Karpas-422 (cell line): ENCODE measurements around the gene PARP11. TPM values are rescaled to one million over a fixed set of nuclear protein-coding genes. Genes with fewer than 3 reads are reported as not detected.

ENCODE experiments used
- DNase-seq: peaks from one replicate; pipeline ENCODE4 v3.0.0-alpha.2; 2015
- H2AFZ ChIP-seq: fragments of 200-600 bp; sonication (generic); 2 replicates; pipeline ENCODE4 v1.6.1; 2014; ENCODE audit warnings: antibody characterized with exemption, low read length, mixed read lengths
- H3K27ac ChIP-seq: fragments of 200-600 bp; sonication (generic); 2 replicates; pipeline ENCODE4 v1.5.1; 2014; ENCODE audit warnings: mild to moderate bottlenecking, low read length, moderate library complexity
- H3K27me3 ChIP-seq: fragments of 200-600 bp; sonication (generic); 2 replicates; pipeline ENCODE4 v1.6.1; 2014; ENCODE audit warnings: low read length, mixed read lengths
- H3K36me3 ChIP-seq: fragments of 200-600 bp; sonication (generic); 2 replicates; pipeline ENCODE4 v1.6.1; 2014; ENCODE audit warnings: low read length, mixed read lengths; ENCODE audit not compliant: insufficient read depth
- H3K4me1 ChIP-seq: fragments of 200-600 bp; sonication (generic); 2 replicates; pipeline ENCODE4 v1.6.1; 2014; ENCODE audit warnings: mild to moderate bottlenecking, low read length, mixed read lengths
- H3K4me2 ChIP-seq: fragments of 200-600 bp; sonication (generic); 2 replicates; pipeline ENCODE4 v1.6.1; 2014; ENCODE audit warnings: low read length, low read depth, mild to moderate bottlenecking; ENCODE audit not compliant: poor library complexity, severe bottlenecking
- H3K4me3 ChIP-seq: fragments of 200-600 bp; sonication (generic); 2 replicates; pipeline ENCODE4 v1.5.1; 2014; ENCODE audit warnings: mild to moderate bottlenecking, antibody characterized with exemption, low read length, mixed read lengths
- H3K79me2 ChIP-seq: fragments of 200-600 bp; sonication (generic); 2 replicates; pipeline ENCODE4 v1.6.1; 2014; ENCODE audit warnings: mild to moderate bottlenecking, low read length, mixed read lengths
- H3K9ac ChIP-seq: fragments of 200-600 bp; sonication (generic); 2 replicates; pipeline ENCODE4 v1.6.0; 2014; ENCODE audit warnings: low read length
- H3K9me2 ChIP-seq: fragments of 200-600 bp; sonication (generic), shearing (Covaris generic); replicated peaks from 2 replicates; pipeline ENCODE4 v1.6.0; 2014; ENCODE audit warnings: mild to moderate bottlenecking, low read length, moderate library complexity; ENCODE audit not compliant: insufficient read depth
- H3K9me3 ChIP-seq: fragments of 300-700, 200-600 bp; sonication (generic); 2 replicates; pipeline ENCODE4 v1.6.1; 2014; ENCODE audit warnings: low read length, mixed read lengths
- H4K20me1 ChIP-seq: fragments of 200-600 bp; sonication (generic); 2 replicates; pipeline ENCODE4 v1.6.1; 2014; ENCODE audit warnings: mild to moderate bottlenecking, antibody characterized with exemption, low read length, low read depth; ENCODE audit not compliant: insufficient read depth
- total RNA-seq: library from RNA; depleted of rRNA; stranded (reverse); fragments of >200 nt; shearing (Covaris generic); gene quantifications from 2 replicates; pipeline ENCODE4 v1.2.3, GENCODE V29; 2014; ENCODE audit warnings: low replicate concordance; rRNA removed

The PARP11 gene
- total RNA-seq: 10.2 and 17.1 TPM in 2 replicates

- H4K20me1 ChIP-seq: no peaks in the 10 kb centered on the region
- peaks cover 42% of the 10 kb centered on the region for H3K79me2 ChIP-seq
- no peaks in the 10 kb centered on the region for H3K9me3 ChIP-seq
- peak within 1 kb of the TSS; percentile 85 for H3K4me2 ChIP-seq
- H3K4me1 ChIP-seq: peaks cover 41% of the 10 kb centered on the region
- peak within 1 kb of the TSS; percentile 38 for H3K27ac ChIP-seq
- no peaks in the 10 kb centered on the region for H3K36me3 ChIP-seq
- peak; percentile 98 for DNase-seq
- H3K9ac ChIP-seq: peak within 1 kb of the TSS; percentile 79
- H3K4me3 ChIP-seq: peak within 1 kb of the TSS; percentile 88
- no peaks in the 10 kb centered on the region for H3K27me3 ChIP-seq
- peak within 1 kb of the TSS; percentile 97 for H2AFZ ChIP-seq
- no peaks in the 10 kb centered on the region for H3K9me2 ChIP-seq
Observed at GRCh38 chr12:3872800-3873636, at the start of gene PARP11. TSS of gene PARP11 (minus strand) at chr12:3873399. CDS start at chr12:3873229, 170 bp downstream.

GRCh38 chr12:3922033-3922432 is 48.8 kb upstream of the PARP11 start:
- no peak overlapping the region for H3K9ac ChIP-seq
- no peak overlapping the region for H2AFZ ChIP-seq
- no peak for DNase-seq
- H3K27ac ChIP-seq: no peak overlapping the region
- no peak overlapping the region for H3K4me2 ChIP-seq
- H3K4me1 ChIP-seq: no peaks in the 10 kb centered on the region
- no peaks in the 10 kb centered on the region for H3K79me2 ChIP-seq
- no peaks in the 10 kb centered on the region for H3K36me3 ChIP-seq
- H3K27me3 ChIP-seq: no peaks in the 10 kb centered on the region
- H3K9me3 ChIP-seq: no peaks in the 10 kb centered on the region
- no peaks in the 10 kb centered on the region for H4K20me1 ChIP-seq
- H3K9me2 ChIP-seq: no peaks in the 10 kb centered on the region
- no peak overlapping the region for H3K4me3 ChIP-seq

- Histone ChIP-seq H3K27me3 (no peaks in the 10 kb centered on the region), H3K9me2 (no peaks in the 10 kb centered on the region), H3K79me2 (no peaks in the 10 kb centered on the region), H3K4me3 (no peak overlapping the region), H3K9me3 (no peaks in the 10 kb centered on the region), H3K36me3 (no peaks in the 10 kb centered on the region), H4K20me1 (no peaks in the 10 kb centered on the region), H3K27ac (no peak overlapping the region), H3K9ac (no peak overlapping the region), H3K4me2 (no peak overlapping the region), H2AFZ (no peak overlapping the region), H3K4me1 (no peaks in the 10 kb centered on the region)
- DNase-seq: no peak
Observed at GRCh38 chr12:3921526-3921925, 48.3 kb upstream of the PARP11 start.

DNA sequence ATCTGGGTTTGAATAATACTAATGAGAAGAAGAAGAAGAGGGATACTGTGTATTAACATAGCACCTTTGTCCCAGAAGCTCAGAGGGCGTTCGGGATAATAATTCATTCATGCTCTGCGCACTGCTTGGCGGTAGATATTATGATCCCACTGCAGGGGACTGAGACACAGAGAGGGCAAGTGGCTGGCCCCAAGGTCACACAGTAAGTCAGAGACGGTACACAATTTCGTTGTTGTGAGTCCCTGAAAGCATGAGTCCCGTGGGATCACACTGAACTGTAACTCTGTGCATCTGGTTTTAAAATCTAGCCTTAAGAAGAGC is 47.9 kb upstream of the PARP11 start:
- Histone ChIP-seq H3K9me2 (no peaks in the 10 kb centered on the region), H3K9me3 (no peaks in the 10 kb centered on the region), H4K20me1 (no peaks in the 10 kb centered on the region), H3K4me1 (no peaks in the 10 kb centered on the region), H3K36me3 (no peaks in the 10 kb centered on the region), H3K9ac (no peak overlapping the region), H3K4me3 (no peak overlapping the region), H3K4me2 (no peak overlapping the region), H3K79me2 (no peaks in the 10 kb centered on the region), H3K27me3 (no peaks in the 10 kb centered on the region), H3K27ac (no peak overlapping the region), H2AFZ (no peak overlapping the region)
- no peak for DNase-seq

GRCh38 chr12:3920351-3921150 is 47.4 kb upstream of the PARP11 start:
- H3K27ac ChIP-seq: no peak overlapping the region
- H3K79me2 ChIP-seq: no peaks in the 10 kb centered on the region
- H3K4me3 ChIP-seq: no peak overlapping the region
- no peaks in the 10 kb centered on the region for H3K27me3 ChIP-seq
- H4K20me1 ChIP-seq: no peaks in the 10 kb centered on the region
- H3K9me3 ChIP-seq: no peaks in the 10 kb centered on the region
- H3K4me2 ChIP-seq: no peak overlapping the region
- H3K4me1 ChIP-seq: no peaks in the 10 kb centered on the region
- H3K36me3 ChIP-seq: no peaks in the 10 kb centered on the region
- H2AFZ ChIP-seq: no peak overlapping the region
- DNase-seq: no peak
- no peak overlapping the region for H3K9ac ChIP-seq
- H3K9me2 ChIP-seq: no peaks in the 10 kb centered on the region

DNA sequence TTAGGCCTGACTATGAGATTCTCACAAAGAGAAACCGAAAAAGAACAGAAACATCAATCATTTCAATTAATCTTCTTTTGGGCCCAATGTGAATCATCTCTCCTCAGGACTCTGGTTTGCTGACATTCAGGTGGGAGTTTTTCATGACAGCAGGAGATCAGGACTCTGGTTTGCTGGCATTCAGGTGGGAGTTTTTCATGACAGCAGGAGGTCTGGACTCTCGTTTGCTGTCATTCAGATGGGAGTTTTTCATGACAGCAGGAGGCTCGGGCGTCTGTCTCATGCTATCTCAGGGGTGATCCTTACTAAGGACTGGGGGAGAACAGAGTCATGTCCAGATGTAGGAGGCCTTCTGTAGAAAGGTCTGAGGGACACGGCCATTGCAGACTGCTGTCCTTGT is 40.1 kb upstream of the PARP11 start:
- H3K9ac ChIP-seq: no peak overlapping the region
- H3K36me3 ChIP-seq: no peaks in the 10 kb centered on the region
- no peak for DNase-seq
- no peaks in the 10 kb centered on the region for H3K9me3 ChIP-seq
- no peak overlapping the region for H3K4me3 ChIP-seq
- no peaks in the 10 kb centered on the region for H4K20me1 ChIP-seq
- H3K9me2 ChIP-seq: no peaks in the 10 kb centered on the region
- no peak overlapping the region for H2AFZ ChIP-seq
- no peaks in the 10 kb centered on the region for H3K4me1 ChIP-seq
- no peak overlapping the region for H3K27ac ChIP-seq
- no peaks in the 10 kb centered on the region for H3K27me3 ChIP-seq
- no peak overlapping the region for H3K4me2 ChIP-seq
- no peaks in the 10 kb centered on the region for H3K79me2 ChIP-seq

- Histone ChIP-seq H3K79me2 (no peaks in the 10 kb centered on the region), H3K4me3 (no peak overlapping the region), H2AFZ (no peak overlapping the region), H3K4me2 (no peak overlapping the region), H3K9me2 (no peaks in the 10 kb centered on the region), H3K9me3 (no peaks in the 10 kb centered on the region), H3K4me1 (no peaks in the 10 kb centered on the region), H3K27ac (no peak overlapping the region), H4K20me1 (no peaks in the 10 kb centered on the region), H3K27me3 (no peaks in the 10 kb centered on the region), H3K36me3 (no peaks in the 10 kb centered on the region), H3K9ac (no peak overlapping the region)
- DNase-seq: no peak
Observed at GRCh38 chr12:3912863-3913262, 39.7 kb upstream of the PARP11 start.

- Histone ChIP-seq H3K4me1 (no peaks in the 10 kb centered on the region), H3K9me2 (no peaks in the 10 kb centered on the region), H3K9me3 (no peaks in the 10 kb centered on the region), H3K27me3 (no peaks in the 10 kb centered on the region), H3K36me3 (no peaks in the 10 kb centered on the region), H3K27ac (no peak overlapping the region), H4K20me1 (no peaks in the 10 kb centered on the region), H3K9ac (no peak overlapping the region), H3K79me2 (no peaks in the 10 kb centered on the region), H2AFZ (no peak overlapping the region), H3K4me3 (no peak overlapping the region), H3K4me2 (no peak overlapping the region)
- DNase-seq: no peak
Observed at GRCh38 chr12:3911409-3911808, 38.2 kb upstream of the PARP11 start.
